Measurements from ENCODE around the gene LRRFIP2.
"Not testable (repeated sequence)": the region's sequence is repeated elsewhere in the genome, so short reads cannot be mapped to it uniquely, and the experiment has no call there.

The LRRFIP2 gene

GRCh38 chr3:37053337-37053736 is 121.0 kb downstream of the LRRFIP2 start:
- peaks cover 60% of the 10 kb centered on the region for H3K36me3 ChIP-seq (replicated peaks)
- in situ Hi-C loops (cut with MboI; ENCODE audit: low sequenced_read_pairs), result no loop called here
- H3K9me3 ChIP-seq, result no peaks in the 10 kb centered on the region
- no peak for DNase-seq (ENCODE audit: low spot score in 2 of 2)
- H3K4me1 ChIP-seq, result no peaks in the 10 kb centered on the region
- H3K4me3 ChIP-seq, result no peak overlapping the region
- no peaks in the 10 kb centered on the region for H3K27me3 ChIP-seq (ENCODE audit: low read depth)

- DNase-seq (ENCODE audit: low spot score in 2 of 2), result no peak
- Histone ChIP-seq H3K4me3 (no peak overlapping the region), H3K9me3 (no peaks in the 10 kb centered on the region), H3K36me3 (replicated peaks) (peaks cover 64% of the 10 kb centered on the region), H3K27me3 (ENCODE audit: low read depth) (no peaks in the 10 kb centered on the region), H3K4me1 (no peaks in the 10 kb centered on the region)
- in situ Hi-C loops (cut with MboI; ENCODE audit: low sequenced_read_pairs), result no loop called here
Observed at GRCh38 chr3:37052860-37053259, 121.5 kb downstream of the LRRFIP2 start.

GRCh38 chr3:37050282-37050681 is 124.1 kb downstream of the LRRFIP2 start:
- H3K36me3 ChIP-seq (replicated peaks), result peaks cover 66% of the 10 kb centered on the region
- no peak overlapping the region for H3K4me3 ChIP-seq

GRCh38 chr3:37042712-37043111 is 131.7 kb downstream of the LRRFIP2 start:
- peaks cover 38% of the 10 kb centered on the region for H3K36me3 ChIP-seq (replicated peaks)
- DNase-seq (ENCODE audit: low spot score in 2 of 2); in situ Hi-C loops (cut with MboI; ENCODE audit: low sequenced_read_pairs); H3K4me1 ChIP-seq; H3K9me3 ChIP-seq; H3K27me3 ChIP-seq (ENCODE audit: low read depth); H3K4me3 ChIP-seq: not testable (repeated sequence)

More at GRCh38 chr3:37050282-37050681, 124.1 kb downstream of the LRRFIP2 start:
- H3K4me1 ChIP-seq, result no peaks in the 10 kb centered on the region
- H3K9me3 ChIP-seq, result no peaks in the 10 kb centered on the region
- H3K27me3 ChIP-seq (ENCODE audit: low read depth), result no peaks in the 10 kb centered on the region
- in situ Hi-C loops (cut with MboI; ENCODE audit: low sequenced_read_pairs), result no loop called here
- DNase-seq (ENCODE audit: low spot score in 2 of 2), result no peak

GRCh38 chr3:37041546-37042195 is 132.7 kb downstream of the LRRFIP2 start:
- no peak for DNase-seq (ENCODE audit: low spot score in 2 of 2)
- H3K36me3 ChIP-seq (replicated peaks), result peaks cover 37% of the 10 kb centered on the region

GRCh38 chr3:37040231-37040630 is 134.2 kb downstream of the LRRFIP2 start:
- Histone ChIP-seq H3K4me1 (peaks cover 4% of the 10 kb centered on the region; the same call in 1 of the 2 replicates), H3K9me3 (peaks cover 4% of the 10 kb centered on the region; the same call in 1 of the 2 replicates), H3K36me3 (replicated peaks) (peaks cover 44% of the 10 kb centered on the region), H3K27me3 (ENCODE audit: low read depth) (no peaks in the 10 kb centered on the region), H3K4me3 (no peak overlapping the region)
- in situ Hi-C loops (cut with MboI; ENCODE audit: low sequenced_read_pairs), result no loop called here
- DNase-seq (ENCODE audit: low spot score in 2 of 2), result no peak

More at GRCh38 chr3:37041546-37042195, 132.7 kb downstream of the LRRFIP2 start:
- Histone ChIP-seq H3K4me3 (no peak overlapping the region), H3K27me3 (ENCODE audit: low read depth) (no peaks in the 10 kb centered on the region), H3K9me3 (no peaks in the 10 kb centered on the region), H3K4me1 (peaks cover 4% of the 10 kb centered on the region; the same call in 1 of the 2 replicates)
- in situ Hi-C loops (cut with MboI; ENCODE audit: low sequenced_read_pairs), result no loop called here

GRCh38 chr3:37039161-37039846 is 135.1 kb downstream of the LRRFIP2 start:
- DNase-seq (ENCODE audit: low spot score in 2 of 2), result no peak
- Histone ChIP-seq H3K36me3 (replicated peaks) (peaks cover 47% of the 10 kb centered on the region), H3K4me3 (no peak overlapping the region), H3K4me1 (peaks cover 4% of the 10 kb centered on the region; the same call in 1 of the 2 replicates), H3K9me3 (peaks cover 4% of the 10 kb centered on the region; the same call in 1 of the 2 replicates), H3K27me3 (ENCODE audit: low read depth) (no peaks in the 10 kb centered on the region)
- in situ Hi-C loops (cut with MboI; ENCODE audit: low sequenced_read_pairs), result no loop called here

GRCh38 chr3:37037352-37037751 is 137.0 kb downstream of the LRRFIP2 start:
- H3K4me1 ChIP-seq, result peaks cover 4% of the 10 kb centered on the region; the same call in 1 of the 2 replicates
- in situ Hi-C loops (cut with MboI; ENCODE audit: low sequenced_read_pairs), result no loop called here
- no peaks in the 10 kb centered on the region for H3K27me3 ChIP-seq (ENCODE audit: low read depth)
- H3K9me3 ChIP-seq, result peaks cover 4% of the 10 kb centered on the region; the same call in 1 of the 2 replicates
- peaks cover 50% of the 10 kb centered on the region for H3K36me3 ChIP-seq (replicated peaks)
- H3K4me3 ChIP-seq, result no peak overlapping the region
- no peak for DNase-seq (ENCODE audit: low spot score in 2 of 2)

- peaks cover 4% of the 10 kb centered on the region; the same call in 1 of the 2 replicates for H3K9me3 ChIP-seq
- H3K27me3 ChIP-seq (ENCODE audit: low read depth), result no peaks in the 10 kb centered on the region
- in situ Hi-C loops (cut with MboI; ENCODE audit: low sequenced_read_pairs), result no loop called here
- peaks cover 2% of the 10 kb centered on the region; the same call in 1 of the 2 replicates for H3K4me1 ChIP-seq
- no peak overlapping the region for H3K4me3 ChIP-seq
- peaks cover 62% of the 10 kb centered on the region for H3K36me3 ChIP-seq (replicated peaks)
- no peak for DNase-seq (ENCODE audit: low spot score in 2 of 2)
Observed at GRCh38 chr3:37032961-37033360, 141.4 kb downstream of the LRRFIP2 start.

- in situ Hi-C loops (cut with MboI; ENCODE audit: low sequenced_read_pairs), result no loop called here
- Histone ChIP-seq H3K4me1 (no peaks in the 10 kb centered on the region), H3K36me3 (replicated peaks) (peaks cover 70% of the 10 kb centered on the region), H3K4me3 (no peak overlapping the region), H3K9me3 (peaks cover 1% of the 10 kb centered on the region; the same call in 1 of the 2 replicates), H3K27me3 (ENCODE audit: low read depth) (no peaks in the 10 kb centered on the region)
- DNase-seq (ENCODE audit: low spot score in 2 of 2), result no peak
Observed at GRCh38 chr3:37031096-37031682, 143.2 kb downstream of the LRRFIP2 start.

GRCh38 chr3:37030588-37030987 is 143.8 kb downstream of the LRRFIP2 start:
- H3K27me3 ChIP-seq (ENCODE audit: low read depth), result no peaks in the 10 kb centered on the region
- H3K4me3 ChIP-seq, result no peak overlapping the region
- no peaks in the 10 kb centered on the region for H3K4me1 ChIP-seq
- H3K36me3 ChIP-seq (replicated peaks), result peaks cover 72% of the 10 kb centered on the region
- DNase-seq (ENCODE audit: low spot score in 2 of 2), result no peak
- in situ Hi-C loops (cut with MboI; ENCODE audit: low sequenced_read_pairs), result no loop called here
- H3K9me3 ChIP-seq, result no peaks in the 10 kb centered on the region; the same call in 1 of the 2 replicates

- peaks cover 75% of the 10 kb centered on the region for H3K36me3 ChIP-seq (replicated peaks)
- no peak for DNase-seq (ENCODE audit: low spot score in 2 of 2)
- no peaks in the 10 kb centered on the region for H3K27me3 ChIP-seq (ENCODE audit: low read depth)
- in situ Hi-C loops (cut with MboI; ENCODE audit: low sequenced_read_pairs), result no loop called here
- H3K9me3 ChIP-seq, result no peaks in the 10 kb centered on the region
- H3K4me1 ChIP-seq, result no peaks in the 10 kb centered on the region
- no peak overlapping the region for H3K4me3 ChIP-seq
Observed at GRCh38 chr3:37029516-37030163, 144.7 kb downstream of the LRRFIP2 start.

- Histone ChIP-seq H3K9me3 (no peaks in the 10 kb centered on the region), H3K4me3 (no peak overlapping the region), H3K36me3 (replicated peaks) (peaks cover 80% of the 10 kb centered on the region), H3K4me1 (no peaks in the 10 kb centered on the region), H3K27me3 (ENCODE audit: low read depth) (no peaks in the 10 kb centered on the region)
- DNase-seq (ENCODE audit: low spot score in 2 of 2), result no peak
- in situ Hi-C loops (cut with MboI; ENCODE audit: low sequenced_read_pairs), result no loop called here
Observed at GRCh38 chr3:37029111-37029510, 145.3 kb downstream of the LRRFIP2 start.
